Adrenal gland (tissue), 12 donors: ENCODE data around the gene MCM7. TPM values are rescaled to one million over a fixed set of nuclear protein-coding genes. Genes with fewer than 3 reads are reported as not detected.

ENCODE experiments used
- DNase-seq, 7 donors: peaks; one replicate each; pipeline ENCODE4 v3.0.0-alpha.2; 2019 to 2020
- H3K27ac ChIP-seq, 5 donors: fragments of 200-600 bp; sonication (generic) in 4 of 5; 1 replicate in 3 of 5; 2 replicates in 2 of 5; pipeline versions ENCODE4 v1.5.1 to v1.8.0; 2016 to 2020; ENCODE audit warnings: mild to moderate bottlenecking in 1 of 5
- H3K27me3 ChIP-seq: fragments of 200-600 bp; 2 replicates; pipeline ENCODE4 v1.8.0; 2021
- H3K36me3 ChIP-seq, 2 donors: fragments of 200-600 bp; replicated peaks in 1 of 2; 1 replicate in 1 of 2; 2 replicates in 1 of 2; pipeline versions ENCODE4 v1.5.1 to v1.8.0; 2018 to 2022
- H3K4me1 ChIP-seq, 2 donors: fragments of 200-600 bp; replicated peaks in 1 of 2; 1 replicate in 1 of 2; 2 replicates in 1 of 2; pipeline versions ENCODE4 v1.5.1 to v1.8.0; 2018 to 2021
- H3K4me3 ChIP-seq, 4 donors: fragments of 200-600 bp; sonication (generic) in 3 of 4; one replicate each; pipeline ENCODE4 v1.5.1; 2016 to 2018
- H3K9me3 ChIP-seq, 3 donors: fragments of 200-600 bp; sonication (generic) in 1 of 3; replicated peaks in 1 of 3; 1 replicate in 2 of 3; 2 replicates in 1 of 3; pipeline versions ENCODE4 v1.5.1 to v1.8.0; 2016 to 2021
- CTCF ChIP-seq, 6 experiments: fragments of 450-650 bp in 4 of 6; fragments of 200-600 bp in 2 of 6; sonication (generic) in 1 of 6; IDR thresholded peaks; 1 replicate in 5 of 6; 2 replicates in 1 of 6; pipeline versions ENCODE4 v1.5.1 to v1.8.0; 2016 to 2021; ENCODE audit warnings: antibody characterized with exemption in 6 of 6, mild to moderate bottlenecking in 2 of 6, moderate library complexity in 1 of 6
- POLR2A ChIP-seq, 2 donors: fragments of 450-650 bp; IDR thresholded peaks; one replicate each; pipeline ENCODE4 v1.6.1; 2017; ENCODE audit warnings: antibody characterized with exemption in 2 of 2, mild to moderate bottlenecking in 2 of 2, moderate library complexity in 1 of 2
- WGBS, 4 donors: extraction: QIAGEN DNeasy Blood & Tissue Kit in 2 of 4; methylation state at CpG; one replicate each; pipeline versions ENCODE4 v1.1.5 to v1.1.7; 2013 to 2017; 5-methylcytosine and 5-hydroxymethylcytosine counted together
- intact Hi-C, 2 donors: fragments of 100-400 bp; cut with DNase I; formaldehyde crosslinking; loops; one replicate each; pipeline versions ENCODE4 v1.14.1 to v1.15.0; 2022 to 2023
- polyA plus RNA-seq, 3 donors: library from polyadenylated mRNA; stranded (reverse); fragments of 200-250 nt in 2 of 3; fragments of 350-450 nt in 1 of 3; fragmentation: Illumina TruSeq in 1 of 3; extraction: RNeasy Lipid Tissue Mini Kit (QIAGEN cat#74804) in 1 of 3; gene quantifications; one replicate each; pipeline ENCODE4 v1.2.3, GENCODE V29; 2013 to 2014
- total RNA-seq, 9 donors: library from RNA; depleted of rRNA in 4 of 9; stranded (reverse); fragments of >200 nt in 4 of 9; fragments of 120-200 nt in 1 of 9; fragmentation: NEBNext Ultra II Directional in 1 of 9; extraction: Animal tissue kit (Norgen Biotek cat#: 25700) in 1 of 9; gene quantifications; one replicate each; pipeline versions ENCODE4 v1.1.0 to v1.2.4, GENCODE V29; 2013 to 2023
- donor health status: healthy with polysubstance abuse.
- donor health status: Bipolar disorder and iron deficiency.
- donor health status: DM: yes; HTN: yes; CAD: no.
- donor health status: DM: no; HTN: no; CAD: no.
- donor health status: DM: no; HTN: no; CAD: no.
- donor health status: DM: yes; HTN: yes; CAD: no.

MCM7 gene
- total and polyA plus RNA-seq, 12 donors, result 12.2 to 72.3 (median 30.6) TPM

DNA sequence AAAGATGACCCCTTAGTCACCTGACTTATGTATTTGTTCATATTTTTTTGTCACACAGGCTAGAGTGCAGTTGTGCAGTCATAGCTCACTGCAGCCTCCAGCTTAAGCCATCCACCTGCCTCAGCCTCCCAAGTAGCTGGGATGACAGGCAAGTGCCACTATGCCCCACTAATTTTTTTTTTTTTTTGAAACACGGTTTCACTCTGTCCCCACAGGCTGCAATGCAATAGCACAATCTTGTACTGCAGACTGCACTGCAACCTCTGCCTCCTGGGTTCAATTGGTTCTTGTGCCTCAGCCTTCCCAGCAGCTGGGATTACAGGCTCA, 27.4 kb upstream of the MCM7 start:
- H3K4me3 ChIP-seq, result no peak overlapping the region
- no peak for DNase-seq
- H3K27me3 ChIP-seq, result no peaks in the 10 kb centered on the region
- no peak for TF ChIP-seq CTCF (IDR thresholded peaks at IDR 0.05)
- H3K36me3 ChIP-seq, result no peaks in the 10 kb centered on the region
- 40 to 71% (median 63%) methylated on average over 1 of the region's 1 CpG for WGBS, 4 donors
- no peak overlapping the region for H3K27ac ChIP-seq
- intact Hi-C loops, result no loop called here
- H3K4me1 ChIP-seq, result peaks cover 14 to 26% of the 10 kb centered on the region in 2 donors
- H3K9me3 ChIP-seq, result no peaks in the 10 kb centered on the region

- 4 to 6% (median 5%) methylated on average over 22 to 37 of the region's 37 CpGs for WGBS, 4 donors
- intact Hi-C loops, result no loop called here
- H3K4me3 ChIP-seq, result peak overlapping the region; percentile 25 to 95 (median 71)
- H3K27ac ChIP-seq, result peak overlapping the region in 3 of 5 donors; percentile 87 to 99 (median 95)
- peak in 3 of 7 donors; percentile 38 to 43 (median 39) for DNase-seq
- no peaks in the 10 kb centered on the region for H3K36me3 ChIP-seq
- peaks cover 14 to 26% of the 10 kb centered on the region in 2 donors for H3K4me1 ChIP-seq
- no peaks in the 10 kb centered on the region for H3K27me3 ChIP-seq
- no peak for TF ChIP-seq POLR2A (IDR thresholded peaks at IDR 0.05)
- no peak for TF ChIP-seq CTCF (IDR thresholded peaks at IDR 0.05)
- no peaks in the 10 kb centered on the region for H3K9me3 ChIP-seq
Measured at GRCh38 chr7:100127866-100128636, 26.9 kb upstream of the MCM7 start.

DNA sequence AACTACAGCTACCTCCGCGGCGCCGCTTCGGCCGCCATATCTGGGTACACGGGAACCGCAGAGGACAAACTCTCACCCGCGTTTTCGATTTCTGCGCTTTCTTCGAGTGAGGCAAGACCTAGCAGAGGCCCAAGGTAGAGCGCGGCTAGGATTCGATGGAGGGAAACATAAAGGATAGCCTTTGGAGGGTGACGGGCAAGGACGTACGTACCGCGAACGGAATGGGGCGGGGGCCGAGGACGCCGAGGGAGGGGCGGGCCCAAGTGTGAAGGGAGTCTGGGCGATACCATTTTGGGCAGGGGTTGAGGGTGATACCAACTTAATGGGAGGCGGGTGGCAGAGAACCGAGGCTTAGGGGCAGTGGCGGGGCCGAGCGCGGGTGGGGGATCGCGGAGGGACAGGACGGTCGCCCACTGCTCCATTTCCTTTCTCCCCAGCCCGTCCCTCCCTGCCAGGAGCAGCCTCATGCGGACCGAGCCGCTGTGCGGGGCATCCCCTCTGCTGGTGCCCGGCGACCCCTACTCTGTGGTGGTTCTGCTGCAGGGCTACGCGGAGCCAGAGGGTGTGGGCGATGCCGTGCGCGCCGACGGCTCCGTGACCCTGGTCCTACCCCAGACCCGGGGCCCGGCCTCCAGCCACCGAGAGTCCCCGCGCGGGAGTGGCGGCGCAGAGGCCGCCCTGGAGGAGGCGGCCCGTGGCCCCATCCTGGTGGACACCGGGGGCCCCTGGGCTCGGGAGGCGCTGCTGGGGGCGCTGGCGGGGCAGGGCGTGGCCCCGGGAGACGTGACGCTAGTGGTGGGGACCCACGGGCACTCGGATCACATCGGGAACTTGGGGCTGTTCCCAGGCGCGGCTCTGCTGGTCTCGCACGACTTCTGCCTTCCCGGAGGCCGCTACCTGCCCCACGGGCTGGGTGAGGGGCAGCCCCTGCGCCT, 26.0 kb upstream of the MCM7 start, which contains the start of gene MBLAC1:
Gene MBLAC1, plus strand, starts transcription at position 37 of the 935 bp plus-strand sequence. Its CDS starts 429 bp downstream, at position 466.
- intact Hi-C loops, result no loop called here
- peak within 1 kb of the TSS; percentile 57 to 95 (median 71) for H3K4me3 ChIP-seq
- no peaks in the 10 kb centered on the region for H3K27me3 ChIP-seq
- 0 to 1% (median 0%) methylated on average over 24 to 85 of the region's 85 CpGs for WGBS, 4 donors
- no peaks in the 10 kb centered on the region for H3K9me3 ChIP-seq
- peak; percentile 88 to 94 (median 91) for DNase-seq
- H3K4me1 ChIP-seq, result peaks cover 14 to 26% of the 10 kb centered on the region in 2 donors
- peak within 1 kb of the TSS; percentile 87 to 99 (median 92) for H3K27ac ChIP-seq
- peak; percentile 22 to 59 for TF ChIP-seq POLR2A (IDR thresholded peaks at IDR 0.05)
- TF ChIP-seq CTCF (IDR thresholded peaks at IDR 0.05), result no peak
- no peaks in the 10 kb centered on the region for H3K36me3 ChIP-seq
